HG03342 (cell line): Measurements from ENCODE around the gene DENND2A.
A peak's percentile ranks its signal among the peaks of the same experiment; 100 is the strongest.
"Not testable (repeated sequence)": the region's sequence is repeated elsewhere in the genome, so short reads cannot be mapped to it uniquely, and the experiment has no call there.

ENCODE experiments used
- ATAC-seq: cut with Tn5 transposase; IDR thresholded peaks from one replicate; pipeline ENCODE4 v1.9.1; 2021; ENCODE audit warnings: mild to moderate bottlenecking, moderate library complexity; ENCODE audit not compliant: unreplicated experiment

Gene DENND2A

DNA sequence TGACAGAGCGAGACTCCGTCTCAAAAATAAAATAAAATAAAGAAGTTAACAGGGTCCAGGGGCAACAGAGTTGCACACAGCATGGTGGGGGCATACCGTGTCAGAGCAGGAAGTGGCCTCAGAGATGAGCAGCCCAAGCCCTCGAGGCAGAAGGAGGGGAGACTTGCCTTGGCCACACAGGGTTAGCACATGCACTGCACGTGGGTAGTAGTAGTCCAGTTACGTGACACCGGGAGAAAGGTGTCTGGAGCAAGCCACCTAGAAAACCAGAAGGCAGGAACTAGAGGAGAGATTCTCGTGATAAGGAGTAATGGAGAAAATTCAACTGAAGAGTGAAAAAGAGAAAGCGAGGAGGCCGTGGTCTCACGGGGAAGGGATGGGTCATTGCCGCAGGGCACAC is 9.8 kb upstream of the DENND2A start:
- no peak for ATAC-seq

DNA sequence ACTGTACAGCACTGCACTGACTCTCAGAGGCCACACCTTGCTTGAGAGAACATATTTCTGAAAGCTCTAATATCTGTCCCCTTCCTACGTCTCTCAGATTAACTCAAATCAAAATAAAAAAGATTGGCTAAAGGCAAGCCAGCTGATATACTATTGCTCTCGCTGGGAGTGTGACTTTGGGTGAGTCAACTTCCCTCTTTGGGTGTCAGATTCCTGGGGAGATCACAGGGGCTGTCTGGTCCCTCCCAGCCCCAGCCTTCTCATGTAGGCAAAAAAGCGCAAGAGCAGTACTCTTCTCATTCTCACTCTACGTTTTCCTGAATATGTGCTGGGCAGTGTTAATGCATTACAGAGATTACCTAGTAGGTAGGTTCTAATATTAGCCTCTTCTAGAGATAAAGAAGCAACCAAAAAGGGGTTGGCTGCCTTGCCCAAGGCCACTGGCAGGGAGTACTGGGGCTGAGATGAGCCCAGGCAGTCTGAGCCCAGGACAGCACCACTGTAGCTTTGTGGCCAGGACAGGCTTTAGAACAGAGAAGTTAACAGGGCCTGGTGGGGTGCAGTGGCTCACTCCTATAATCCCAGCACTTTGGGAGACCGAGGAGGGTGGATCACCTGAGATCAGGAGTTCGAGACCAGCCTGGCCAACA is 9.1 kb upstream of the DENND2A start:
- ATAC-seq = no peak

DNA sequence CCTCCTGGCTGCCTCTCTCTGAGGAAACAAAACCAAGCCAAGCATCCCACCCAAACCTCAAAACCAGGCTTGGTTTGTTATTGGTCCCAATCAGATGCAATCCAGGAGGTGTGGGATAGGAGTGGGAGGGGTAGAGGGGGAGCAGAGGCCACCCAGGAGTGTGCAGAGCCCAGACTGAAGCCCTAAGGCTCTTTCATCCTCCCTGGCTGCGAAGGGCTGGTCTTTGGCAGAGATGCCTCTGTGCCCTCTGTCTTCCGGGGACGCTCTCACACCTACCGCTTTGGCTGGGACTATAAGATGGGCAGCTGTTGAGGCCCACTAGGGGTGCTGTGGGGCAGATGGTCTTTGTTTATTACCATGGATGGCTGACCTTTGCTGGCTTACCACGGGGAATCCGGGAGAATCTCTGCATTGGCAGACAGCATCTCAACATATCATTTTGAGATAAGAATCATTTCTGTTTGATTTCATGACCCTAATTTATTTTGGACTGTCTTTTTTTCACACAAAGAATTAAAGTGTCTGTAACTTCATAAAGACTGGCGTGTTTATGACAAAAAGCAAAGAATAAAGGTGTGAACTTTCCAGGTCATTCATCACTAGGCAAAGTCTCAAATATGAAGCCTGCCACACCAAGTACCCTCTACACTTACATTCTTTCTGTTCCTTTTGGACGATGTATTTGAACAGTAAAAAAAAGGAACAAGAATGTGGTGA is 6.5 kb upstream of the DENND2A start:
- ATAC-seq = peak; percentile 79

DNA sequence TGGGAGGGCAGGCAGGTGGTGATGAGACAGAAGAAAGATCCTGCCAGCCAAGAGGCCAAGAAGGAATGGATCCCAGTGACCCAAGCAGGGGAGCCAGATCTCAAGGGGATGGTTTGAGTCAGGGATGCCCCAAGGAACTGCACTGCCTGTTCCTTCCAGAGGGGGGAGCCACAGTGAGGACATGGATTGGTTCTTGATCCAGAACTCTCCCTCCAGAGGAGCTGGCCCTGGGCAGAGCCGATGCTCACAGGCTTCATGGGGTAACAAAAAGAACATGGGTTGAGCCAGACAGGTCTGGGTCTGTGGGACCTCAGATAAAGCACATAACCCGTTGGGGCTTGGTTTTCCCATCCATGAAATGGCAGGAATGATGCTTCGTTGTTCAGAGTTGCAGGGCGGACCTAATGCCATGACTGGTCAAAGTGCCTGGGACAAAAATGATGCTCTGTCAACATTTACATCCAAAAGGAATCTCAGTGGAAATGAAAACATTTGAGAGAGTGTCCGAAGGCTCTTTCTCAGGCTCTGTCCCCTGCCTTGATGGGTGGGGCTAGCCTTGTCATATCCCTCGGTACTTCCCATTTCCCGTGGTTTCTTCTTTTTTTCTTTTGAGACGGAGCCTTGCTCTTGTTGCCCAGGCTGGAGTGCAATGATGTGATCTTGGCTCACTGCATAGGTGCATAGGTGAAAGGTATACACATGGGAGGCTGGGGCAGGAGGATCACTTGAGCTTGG is 4.7 kb upstream of the DENND2A start:
- ATAC-seq = no peak

DNA sequence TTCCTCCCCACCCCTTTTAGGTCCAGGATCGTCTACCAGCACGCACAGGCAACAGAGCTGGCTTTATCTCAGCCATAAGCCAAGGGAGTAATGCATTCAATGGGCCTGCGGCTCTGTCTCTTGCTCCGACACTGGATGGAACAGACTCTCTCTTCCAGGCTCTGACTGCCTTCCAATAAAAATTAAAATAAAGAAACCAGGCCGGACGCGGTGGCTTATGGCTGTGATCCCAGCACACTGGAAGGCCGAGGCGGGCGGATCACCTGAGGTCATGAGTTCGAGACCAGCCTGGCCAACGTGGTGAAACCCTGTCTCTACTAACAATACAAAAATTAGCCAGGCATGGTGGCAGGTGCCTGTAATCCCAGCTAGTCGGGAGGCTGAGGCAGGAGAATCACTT is 4.1 kb upstream of the DENND2A start:
- ATAC-seq = not testable (repeated sequence)

DNA sequence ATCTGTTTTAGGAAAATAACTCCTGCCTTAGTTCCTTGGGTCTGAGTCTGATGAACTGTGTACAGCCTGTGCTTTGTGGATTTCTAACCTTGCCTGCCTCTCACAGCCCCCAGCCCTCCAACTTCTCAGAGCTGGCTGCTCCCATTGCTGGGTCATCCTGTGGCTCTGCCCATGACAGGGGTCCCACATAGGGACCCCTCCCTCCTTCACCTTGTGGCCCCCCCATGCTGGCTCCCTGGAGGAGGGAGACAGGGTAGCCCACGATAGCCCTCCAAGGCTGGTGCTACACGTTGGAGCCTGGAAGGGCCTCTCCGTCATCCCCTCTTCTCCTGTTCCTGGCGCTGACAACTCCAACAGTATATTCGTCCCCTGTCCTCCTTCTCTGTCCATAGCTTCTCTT is 2.8 kb upstream of the DENND2A start:
- ATAC-seq = no peak

DNA sequence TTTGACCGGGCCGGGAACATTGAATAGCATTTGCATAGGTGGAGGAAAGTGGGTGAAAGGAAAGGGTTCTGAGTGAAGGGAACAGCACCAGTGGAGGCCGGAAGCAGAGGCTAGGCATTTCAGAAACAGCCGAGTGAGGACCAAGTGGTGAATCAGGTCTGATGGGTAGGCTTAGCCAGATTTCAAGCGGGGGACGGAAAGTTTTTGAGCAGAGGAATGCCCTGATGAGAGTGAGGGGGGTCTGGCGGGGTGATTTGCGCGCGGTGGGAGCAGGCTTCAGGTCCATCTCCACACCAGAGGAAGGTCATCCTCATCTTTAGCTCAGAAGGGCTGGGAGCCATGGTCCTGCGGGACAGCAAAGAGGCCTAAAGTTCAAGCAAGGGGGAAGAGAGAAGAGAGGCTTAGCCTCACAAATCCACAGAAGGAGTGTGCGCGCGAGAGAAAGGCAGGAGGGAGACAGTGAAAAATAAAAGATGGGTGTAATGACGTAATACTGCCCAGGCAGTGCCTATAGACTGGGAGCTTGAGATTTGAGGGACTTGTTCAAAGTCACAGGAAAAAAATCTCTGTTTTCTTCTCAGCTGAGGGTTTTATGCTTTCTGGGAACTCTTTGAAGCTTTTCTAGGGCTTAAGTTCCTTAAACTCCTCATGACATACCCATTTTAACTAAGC is 1.0 kb upstream of the DENND2A start:
- no peak for ATAC-seq

DNA sequence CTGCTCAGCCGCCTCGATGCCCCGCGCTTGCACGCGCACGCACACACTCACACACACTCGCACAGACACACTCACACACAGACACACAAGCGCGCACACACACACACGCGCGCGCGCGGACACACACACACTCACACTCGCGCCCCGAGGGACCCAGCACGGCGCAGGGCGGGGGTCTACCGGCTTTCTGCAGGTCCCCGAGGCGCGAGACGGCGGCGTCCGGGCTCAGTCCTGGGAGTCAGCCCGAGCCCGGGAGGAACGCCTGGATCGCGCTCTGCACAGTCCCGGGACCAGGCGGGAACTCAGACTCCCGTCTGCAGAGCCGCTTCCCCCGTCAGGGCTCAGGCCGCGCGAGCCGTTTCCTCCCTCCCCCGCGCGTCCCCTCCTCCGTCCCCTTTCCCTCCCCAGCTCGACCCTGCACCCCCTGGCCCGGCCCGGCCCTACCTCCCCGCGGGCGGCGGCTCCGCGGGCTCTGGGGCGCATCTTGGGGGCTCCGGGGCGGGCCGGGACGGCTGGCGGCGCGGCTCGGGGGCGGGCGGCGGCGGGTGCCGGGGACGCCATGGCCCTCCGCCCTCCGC is 464 bp downstream of the DENND2A start:
- ATAC-seq = no peak

DNA sequence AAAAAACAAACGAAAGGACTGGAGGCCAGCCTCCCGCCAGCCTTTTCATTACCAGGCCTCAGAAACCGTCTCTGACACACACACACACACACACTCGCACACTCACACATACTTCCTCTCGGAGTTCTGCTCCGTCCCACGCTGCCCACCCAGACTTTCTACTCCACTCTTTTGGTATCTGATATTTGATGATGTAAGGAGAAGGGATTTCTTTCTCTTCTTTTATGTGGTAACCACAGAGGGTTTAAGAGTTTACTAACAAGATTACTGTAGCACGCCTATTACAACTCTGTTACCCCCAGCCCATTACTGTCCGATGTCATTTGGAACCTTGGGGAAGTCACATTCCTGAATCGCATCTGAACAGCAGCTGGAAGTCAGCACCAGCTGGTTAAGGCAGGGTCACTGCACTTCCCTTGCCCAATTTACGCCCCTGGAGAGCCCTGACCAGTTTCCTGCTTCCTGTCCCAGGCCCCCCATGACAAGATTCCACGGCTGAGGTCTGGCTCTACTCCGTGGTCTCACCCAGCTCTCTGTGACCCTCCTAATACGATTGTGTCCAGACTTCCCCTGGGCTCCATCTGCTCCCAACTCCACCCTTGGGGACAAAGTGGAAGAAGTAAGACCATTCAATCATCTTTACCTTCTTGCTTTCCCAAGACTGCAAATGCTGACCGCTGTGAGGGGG is 1.1 kb downstream of the DENND2A start:
- ATAC-seq = no peak

DNA sequence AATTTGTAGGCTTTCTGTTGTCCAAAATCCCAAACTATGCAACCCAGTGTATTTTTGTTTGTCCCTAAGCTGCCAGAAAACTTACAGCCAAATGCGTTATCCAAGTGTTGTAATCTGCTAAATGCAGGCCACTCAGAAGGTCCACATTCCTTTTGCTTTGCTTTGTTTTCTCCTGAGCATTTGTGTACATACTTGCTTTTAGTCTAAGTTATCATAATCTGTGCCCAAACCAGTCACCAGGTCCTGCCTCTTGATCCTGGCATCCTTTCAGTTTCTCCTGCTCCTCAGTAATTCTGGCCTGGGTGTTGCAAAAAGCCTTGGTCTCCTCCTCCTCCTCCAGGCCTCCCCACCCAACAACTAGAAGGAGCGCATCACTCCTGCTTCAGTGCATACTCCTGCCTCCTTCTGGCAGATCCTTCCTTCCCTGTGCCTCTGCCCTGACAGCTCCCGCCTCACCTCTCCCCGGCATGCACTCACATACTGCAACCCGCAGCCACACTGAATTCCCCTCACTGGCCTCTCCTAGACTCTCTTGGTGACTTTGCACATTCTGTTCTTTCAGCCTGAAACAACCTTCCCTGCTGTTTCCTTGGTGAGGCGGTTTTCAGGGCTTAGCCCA is 2.3 kb downstream of the DENND2A start:
- ATAC-seq = no peak

DNA sequence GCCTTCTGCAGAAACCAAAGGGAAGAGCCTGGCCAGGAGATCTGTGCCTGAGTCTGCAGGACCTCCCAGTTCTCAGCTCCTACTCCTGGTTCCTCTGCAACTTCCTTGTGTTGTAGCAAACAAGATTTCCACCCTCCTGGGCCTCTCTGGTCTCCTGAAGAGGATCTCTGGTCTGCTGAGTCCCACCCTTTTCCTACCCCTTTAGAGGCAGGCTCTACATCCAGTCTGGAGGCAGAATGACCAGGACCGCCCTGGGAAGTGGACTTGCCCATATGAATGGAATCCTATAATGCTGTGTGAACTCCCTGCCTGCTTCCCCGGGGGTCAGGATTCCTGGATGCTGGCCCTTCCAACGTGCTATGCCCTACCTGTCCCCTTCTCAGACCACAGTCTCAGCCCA is 3.2 kb downstream of the DENND2A start:
- ATAC-seq = no peak

DNA sequence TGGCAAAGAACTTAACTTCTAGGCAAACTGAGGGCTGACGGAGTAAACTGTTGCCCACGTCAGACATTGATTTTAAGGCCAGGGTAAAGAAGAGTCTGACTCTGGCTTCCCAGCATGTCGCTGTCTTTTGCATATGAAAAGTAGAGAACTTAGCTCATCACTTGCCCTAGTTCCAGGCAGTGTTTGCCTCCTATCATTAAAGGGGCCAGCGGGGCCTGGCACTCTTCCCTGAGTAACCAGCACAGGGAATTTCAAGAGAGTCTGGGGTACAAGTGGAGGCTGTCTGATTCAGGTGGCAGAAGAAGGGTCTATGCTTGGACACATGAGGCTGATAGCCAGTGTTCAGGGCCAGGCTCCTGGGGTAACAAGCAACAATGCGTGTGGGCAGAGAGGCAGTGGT is 4.8 kb downstream of the DENND2A start:
- no peak for ATAC-seq

DNA sequence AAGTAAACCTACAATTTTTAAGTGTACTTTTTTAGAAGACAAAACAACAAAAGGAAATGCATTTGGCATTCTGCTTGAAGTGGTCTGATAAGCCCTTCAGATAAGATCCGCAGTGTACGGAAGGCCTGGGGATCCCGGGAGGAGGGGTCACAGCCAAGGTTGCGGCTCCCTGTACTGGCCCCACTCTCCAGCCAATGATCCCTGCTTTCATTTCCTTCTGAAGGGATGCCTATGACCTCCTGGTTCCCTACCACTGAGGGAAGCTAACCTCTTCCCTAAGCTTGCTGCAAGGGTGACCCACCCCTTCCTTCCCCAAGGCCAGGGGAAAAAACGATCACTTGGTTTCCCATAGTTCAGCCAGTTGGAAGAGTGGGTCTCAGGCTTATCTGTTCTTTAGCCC is 5.3 kb downstream of the DENND2A start:
- no peak for ATAC-seq

DNA sequence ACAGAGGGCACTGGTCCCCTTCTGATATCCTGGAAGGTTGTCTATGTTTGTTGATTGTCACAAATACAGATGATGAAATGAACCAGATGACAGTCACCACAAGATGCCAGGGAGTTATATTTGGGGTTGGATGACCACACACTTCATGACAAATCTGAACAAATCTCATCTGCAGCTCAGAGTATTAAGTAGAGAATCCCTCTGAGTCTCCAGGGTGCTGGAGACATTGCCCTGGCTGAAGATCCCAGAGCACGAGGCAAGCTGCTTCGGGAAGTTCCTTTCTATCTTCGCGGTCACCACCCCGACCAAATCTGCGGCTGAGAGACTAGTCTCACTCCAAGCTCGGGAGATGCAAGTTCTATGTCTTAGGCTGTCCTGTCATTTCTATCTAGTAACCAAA is 9.0 kb downstream of the DENND2A start:
- no peak for ATAC-seq

DNA sequence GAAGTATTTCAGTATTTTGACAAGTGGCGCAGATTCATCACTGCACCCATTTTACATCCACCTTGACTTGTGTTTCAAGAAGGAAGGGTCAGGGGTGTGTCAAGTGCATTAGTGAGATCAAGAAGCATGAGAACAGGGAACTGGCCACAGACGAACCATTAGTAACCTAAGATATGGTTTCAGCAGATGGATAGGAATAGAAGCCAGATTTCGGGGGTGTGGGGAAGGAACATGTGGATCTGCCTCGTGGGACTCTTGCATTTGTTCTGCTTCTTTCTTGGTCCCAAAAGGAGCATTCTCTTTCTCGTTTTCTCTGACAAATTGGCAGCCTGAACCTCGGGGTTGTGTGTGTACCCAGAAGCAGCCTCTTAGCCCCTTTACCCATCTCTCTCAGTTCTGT is 9.6 kb downstream of the DENND2A start:
- no peak for ATAC-seq

DNA sequence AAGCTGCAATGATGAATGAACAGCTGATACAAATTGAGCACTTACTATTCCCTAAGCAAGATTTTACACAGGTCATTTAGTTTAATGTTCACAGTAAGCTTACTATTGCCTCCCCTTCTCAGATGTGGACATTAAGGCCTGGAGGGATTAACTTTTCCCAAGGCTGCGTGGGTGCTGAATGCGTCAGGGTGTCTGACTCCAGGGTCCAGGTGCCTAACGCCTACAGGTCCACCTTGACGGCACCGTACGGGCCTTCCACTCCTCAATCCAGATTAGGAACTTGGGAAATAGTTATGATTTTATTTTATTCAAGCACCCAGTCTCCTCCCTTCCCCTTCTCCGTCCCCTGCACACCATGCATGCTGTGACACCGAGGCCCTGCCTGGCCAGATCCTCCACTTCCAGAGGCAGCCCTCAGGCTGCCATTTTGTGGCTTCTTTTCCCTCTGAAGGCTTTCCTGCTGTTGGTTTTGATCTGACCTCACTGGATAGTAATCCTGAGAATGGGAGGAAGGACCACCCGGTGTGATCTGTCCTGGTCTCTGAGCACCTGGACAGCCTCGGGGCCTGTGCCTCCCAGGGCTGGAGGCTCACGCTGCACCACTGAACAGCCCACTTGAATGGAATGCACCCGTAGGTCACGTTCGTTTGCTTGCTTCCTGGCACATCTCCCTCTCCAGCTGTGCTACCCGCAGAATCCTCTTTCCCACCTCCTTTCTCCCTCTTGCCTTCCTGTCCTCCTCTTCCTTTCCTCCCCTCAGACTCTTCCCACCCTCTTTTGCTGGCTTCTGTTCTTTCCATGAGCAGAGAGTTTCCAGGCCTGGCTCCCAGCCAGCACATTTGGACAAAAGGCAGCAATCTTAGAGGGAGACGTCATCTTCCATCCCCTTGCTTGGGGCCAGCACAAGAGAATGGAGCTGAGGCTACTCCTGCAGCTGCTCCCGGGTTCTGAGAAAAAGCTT is 14.4 kb downstream of the DENND2A start:
- no peak for ATAC-seq

DNA sequence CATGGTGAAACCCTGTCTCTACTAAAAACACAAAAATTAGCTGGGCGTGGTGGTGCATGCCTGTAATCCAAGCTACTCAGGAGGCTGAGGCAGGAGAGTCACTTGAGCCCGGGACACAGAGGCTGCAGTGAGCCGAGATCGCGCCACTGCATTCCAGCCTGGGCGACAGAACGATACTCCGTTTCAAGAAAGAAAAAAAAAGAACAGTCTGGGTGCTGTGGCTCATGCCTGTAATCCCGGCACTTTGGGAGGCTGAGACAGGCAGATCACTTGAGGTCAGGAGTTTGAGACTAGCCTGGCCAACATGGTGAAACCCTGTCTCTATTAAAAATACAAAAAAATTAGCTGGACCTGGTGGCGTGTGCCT is 15.4 kb downstream of the DENND2A start:
- ATAC-seq = not testable (repeated sequence)

DNA sequence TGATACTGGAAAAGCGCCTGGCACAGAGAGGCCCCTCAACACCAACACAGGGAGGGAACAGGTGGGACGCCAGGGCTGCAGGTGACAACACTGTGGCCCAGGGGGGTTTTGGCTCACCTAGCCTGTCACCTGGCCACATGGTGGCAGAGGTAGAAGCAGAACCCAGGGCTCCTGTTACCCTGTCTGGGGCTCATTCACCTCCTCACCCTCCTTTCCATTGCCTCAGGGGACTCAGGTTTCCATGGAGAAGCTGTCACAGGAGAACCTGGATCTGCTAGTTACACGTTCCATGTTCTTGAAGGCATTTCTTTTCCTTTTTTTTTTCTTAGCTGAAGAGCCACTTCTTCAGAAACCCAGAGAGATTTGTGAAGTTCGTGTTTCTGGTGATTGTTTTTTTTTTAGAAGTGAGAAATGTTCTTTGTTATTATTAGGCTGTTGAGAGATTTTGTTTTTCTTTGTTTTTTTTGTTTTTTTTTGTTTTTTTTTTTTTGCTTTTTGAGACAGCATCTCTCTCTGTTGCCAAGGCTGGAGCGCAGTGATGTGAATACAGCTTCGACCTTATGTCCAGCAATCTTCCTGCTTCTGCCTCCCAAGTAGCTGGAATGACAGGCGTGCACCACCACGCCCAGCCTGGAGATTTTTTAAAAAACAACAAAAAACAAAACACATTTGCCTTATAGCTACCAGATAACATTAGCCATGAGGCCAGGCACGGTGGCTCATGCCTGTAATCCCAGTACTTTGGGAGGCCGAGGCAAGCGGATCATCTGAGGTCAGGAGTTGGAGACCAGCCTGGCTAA is 16.0 kb downstream of the DENND2A start:
- no peak for ATAC-seq
